GM15510 (cell line): Measurements from ENCODE around the gene OXTR.

ENCODE experiments used
- POLR2A ChIP-seq: IDR thresholded peaks from 3 replicates; pipeline ENCODE4 v1.6.1; 2011; ENCODE audit warnings: borderline replicate concordance; ENCODE audit not compliant: insufficient read length; ENCODE audit errors: extremely low read depth

Gene OXTR

GRCh38 chr3:8712045-8712907 lies 57.1 kb downstream of the OXTR start:
- no peak for TF ChIP-seq POLR2A

DNA sequence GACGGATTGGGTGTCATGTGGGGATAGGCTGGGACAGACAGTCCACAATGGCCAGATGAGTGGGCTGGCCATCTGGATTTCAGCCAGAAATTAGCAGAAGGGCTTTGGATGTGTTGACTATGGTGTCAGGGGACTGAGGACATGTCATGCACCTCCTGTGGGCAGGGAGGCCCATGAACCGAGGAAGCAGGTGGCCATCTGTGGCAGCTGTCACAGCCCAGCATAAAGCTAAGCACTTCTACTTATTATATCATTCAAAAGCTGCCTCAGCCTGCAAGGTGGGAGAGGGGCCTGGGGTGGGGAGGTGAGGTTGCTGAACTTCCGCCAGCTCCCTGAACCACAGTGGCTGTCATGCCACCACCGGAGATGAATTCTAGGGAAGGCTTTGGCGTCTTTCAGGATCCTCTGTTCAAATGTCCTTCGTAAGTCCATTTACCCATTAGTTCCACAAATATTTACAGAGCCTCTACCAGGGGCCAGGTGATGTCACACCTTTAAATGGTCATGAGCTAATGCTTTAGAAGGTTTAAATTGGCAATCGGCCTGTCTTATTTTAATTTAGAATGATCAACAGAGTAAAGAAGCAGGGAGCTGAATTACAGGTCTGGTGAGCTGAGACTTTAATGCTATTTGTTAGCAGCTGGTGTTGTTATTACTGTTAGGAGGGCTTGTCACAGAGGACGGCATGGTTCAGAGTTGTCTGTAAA lies 59.5 kb downstream of the OXTR start:
- no peak for TF ChIP-seq POLR2A

- no peak for TF ChIP-seq POLR2A
Measured at GRCh38 chr3:8709287-8709686, 60.1 kb downstream of the OXTR start.

DNA sequence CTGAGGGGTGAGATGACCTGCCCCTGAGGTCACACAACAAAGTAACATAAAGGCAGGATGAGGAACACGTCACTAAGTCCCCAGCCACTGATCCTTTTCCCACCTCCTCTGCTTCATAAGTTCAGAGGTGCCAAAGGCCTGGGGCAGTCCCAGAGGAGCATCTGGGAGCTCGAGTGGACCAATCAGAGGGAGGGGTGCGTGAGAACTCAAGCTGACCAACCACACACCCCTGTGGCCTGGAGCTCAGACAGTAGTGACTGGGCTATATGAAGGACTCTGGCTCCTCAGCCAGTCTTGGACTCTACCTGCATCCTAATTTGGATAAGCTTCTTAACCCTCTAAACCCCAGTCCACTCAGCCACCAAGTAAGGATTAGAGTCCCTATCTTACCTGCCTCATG lies 63.8 kb downstream of the OXTR start:
- no peak for TF ChIP-seq POLR2A

DNA sequence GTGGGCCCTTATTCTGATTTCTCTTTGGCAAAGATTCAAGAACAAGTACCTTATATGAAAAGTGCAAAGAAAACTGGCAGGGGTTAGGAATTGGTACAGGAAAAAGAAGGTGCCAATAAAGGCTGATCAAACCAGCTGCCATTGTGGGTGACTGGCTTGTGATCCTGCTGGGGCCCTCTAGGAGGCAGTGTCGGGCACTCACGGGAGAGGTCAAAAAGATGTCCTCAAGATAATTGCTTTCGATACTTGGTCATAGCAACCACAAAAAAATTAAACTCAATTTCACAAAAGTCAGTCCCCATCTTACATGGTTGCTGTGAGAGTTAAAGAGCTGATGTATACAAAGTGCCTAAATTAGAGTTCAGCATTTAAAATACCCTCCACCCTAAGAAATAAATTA lies 66.9 kb downstream of the OXTR start:
- no peak for TF ChIP-seq POLR2A
